Stimulated activated CD8-positive, alpha-beta memory T cell treated with anti-CD3 and anti-CD28 coated beads, Interleukin-15, amount 100 ng/mL, for 1 hour (primary cell): ENCODE measurements around the gene GMNN.

Experiments
- DNase-seq: peaks from one replicate; pipeline ENCODE4 v3.0.0-alpha.2; 2020; ENCODE audit warnings: low read depth

The GMNN gene

DNA sequence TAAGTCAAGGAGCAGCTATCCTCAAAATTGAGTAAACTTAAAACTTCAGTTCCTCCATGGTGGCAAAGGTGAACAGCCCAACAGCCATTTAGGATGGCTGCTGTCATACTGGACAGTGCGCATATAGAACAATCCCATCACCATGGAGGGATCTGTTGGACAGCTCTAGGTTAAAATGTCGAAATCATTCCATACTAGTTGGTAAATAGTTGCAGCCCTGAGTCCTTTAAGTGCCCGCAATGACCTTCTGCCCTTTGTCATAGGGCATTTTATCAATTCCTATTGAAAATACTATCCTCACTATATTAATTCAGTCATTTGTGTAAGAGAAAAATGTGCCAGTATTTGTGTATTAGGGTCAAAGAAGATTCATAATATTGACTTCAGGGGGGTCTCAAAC is 32.8 kb downstream of the GMNN start:
- DNase-seq = no peak

DNA sequence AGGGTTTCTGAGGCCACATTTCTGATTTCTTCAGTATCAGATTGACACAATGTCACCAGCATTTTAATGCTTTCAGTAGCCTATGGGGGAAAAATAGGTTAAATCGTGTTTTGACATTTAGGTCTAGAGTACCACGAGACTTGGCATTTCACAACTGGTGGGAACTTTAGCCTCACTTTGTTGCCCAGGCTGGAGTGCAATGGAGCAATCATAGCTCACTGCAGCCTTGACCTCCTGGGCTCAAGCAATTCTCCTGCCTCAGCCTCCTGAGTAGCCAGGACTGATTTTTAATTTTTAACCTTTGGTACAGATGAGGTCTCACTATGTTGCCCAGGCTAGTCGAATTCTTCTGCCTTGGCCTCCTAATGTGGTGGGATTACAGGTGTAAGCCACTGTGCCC is 35.0 kb downstream of the GMNN start:
- DNase-seq = no peak

DNA sequence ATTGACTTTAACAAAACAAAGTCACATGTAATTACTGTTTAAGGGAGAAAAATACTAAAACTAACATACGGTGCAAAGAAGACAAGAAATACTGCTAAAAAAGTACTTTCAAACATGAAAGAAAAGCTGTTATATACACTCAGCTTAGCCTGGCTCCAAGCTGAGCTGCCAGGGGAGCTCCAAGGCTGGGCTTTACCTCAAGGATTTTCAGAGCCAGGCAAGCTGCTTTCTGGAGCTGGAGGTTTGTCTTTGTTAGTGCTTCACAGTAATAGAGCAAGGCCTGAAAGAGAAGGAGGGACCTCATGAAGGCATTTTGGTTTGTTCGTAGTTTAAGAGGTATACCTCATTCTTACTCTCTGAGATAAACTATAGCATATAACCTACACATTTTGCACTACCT is 43.6 kb downstream of the GMNN start:
- no peak for DNase-seq

DNA sequence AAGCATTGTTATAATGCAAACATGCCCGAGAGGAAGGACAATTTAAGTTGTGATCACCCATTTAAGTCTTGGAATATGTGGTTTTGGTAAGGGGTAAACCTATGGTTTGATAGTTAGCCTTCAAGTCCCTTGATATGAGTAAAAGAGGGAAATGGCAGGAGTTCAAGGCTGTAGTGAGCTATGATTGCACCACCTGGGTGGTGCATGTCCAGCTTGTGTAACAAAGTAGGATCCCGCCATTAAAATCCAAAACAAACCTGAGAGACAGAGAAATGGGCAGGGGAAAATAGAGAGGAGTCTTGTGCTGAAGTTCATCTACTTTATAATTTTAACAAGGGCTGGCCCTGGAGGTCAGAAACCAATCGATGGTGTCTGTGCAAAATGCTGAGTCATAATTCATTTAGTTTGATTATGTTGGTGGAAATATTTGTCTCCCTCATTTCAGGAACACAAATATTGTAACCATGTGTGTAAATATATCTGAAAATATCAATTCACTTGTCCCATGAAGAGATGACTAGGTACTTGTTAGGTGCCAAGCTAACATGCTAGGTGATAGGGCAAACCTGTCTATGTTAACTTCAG is 47.2 kb downstream of the GMNN start:
- no peak for DNase-seq

DNA sequence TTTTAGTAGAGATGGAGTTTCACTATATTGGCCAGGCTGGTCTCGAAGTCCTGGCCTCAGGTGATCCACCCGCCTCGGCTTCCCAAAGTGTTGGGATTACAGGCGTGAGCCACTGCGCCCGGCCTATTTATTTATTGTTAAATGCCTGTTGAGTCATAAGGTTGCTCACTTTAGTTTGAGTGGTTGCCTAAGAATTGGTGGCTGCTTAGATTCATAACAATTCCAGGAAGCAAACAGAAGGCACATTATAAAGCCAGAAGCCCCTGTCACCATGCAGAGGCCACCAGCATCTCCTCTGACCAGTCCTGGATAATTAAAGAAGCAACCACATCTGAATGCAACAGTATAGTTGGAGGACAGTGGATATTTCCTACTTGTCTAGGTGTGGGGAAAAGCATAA is 48.0 kb downstream of the GMNN start:
- no peak for DNase-seq

DNA sequence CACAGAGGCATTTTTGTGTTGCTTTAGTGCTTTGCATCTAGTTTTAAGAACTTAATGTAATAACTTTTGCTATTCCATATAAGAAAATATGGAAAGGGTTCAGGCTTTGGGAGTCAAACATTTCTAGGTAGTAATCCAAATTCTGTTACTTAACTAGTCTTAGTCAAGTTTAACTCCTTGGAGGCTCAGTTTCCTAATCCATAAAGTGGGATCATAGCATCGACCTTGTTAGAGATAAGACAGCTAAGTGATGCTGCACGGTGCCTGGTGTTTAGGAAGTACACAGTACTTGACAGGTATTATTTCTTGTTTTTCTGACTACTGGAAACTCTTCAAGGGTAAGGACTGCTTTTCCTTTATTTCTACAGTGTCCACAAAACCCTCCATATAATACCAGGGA is 48.4 kb downstream of the GMNN start:
- DNase-seq = no peak

DNA sequence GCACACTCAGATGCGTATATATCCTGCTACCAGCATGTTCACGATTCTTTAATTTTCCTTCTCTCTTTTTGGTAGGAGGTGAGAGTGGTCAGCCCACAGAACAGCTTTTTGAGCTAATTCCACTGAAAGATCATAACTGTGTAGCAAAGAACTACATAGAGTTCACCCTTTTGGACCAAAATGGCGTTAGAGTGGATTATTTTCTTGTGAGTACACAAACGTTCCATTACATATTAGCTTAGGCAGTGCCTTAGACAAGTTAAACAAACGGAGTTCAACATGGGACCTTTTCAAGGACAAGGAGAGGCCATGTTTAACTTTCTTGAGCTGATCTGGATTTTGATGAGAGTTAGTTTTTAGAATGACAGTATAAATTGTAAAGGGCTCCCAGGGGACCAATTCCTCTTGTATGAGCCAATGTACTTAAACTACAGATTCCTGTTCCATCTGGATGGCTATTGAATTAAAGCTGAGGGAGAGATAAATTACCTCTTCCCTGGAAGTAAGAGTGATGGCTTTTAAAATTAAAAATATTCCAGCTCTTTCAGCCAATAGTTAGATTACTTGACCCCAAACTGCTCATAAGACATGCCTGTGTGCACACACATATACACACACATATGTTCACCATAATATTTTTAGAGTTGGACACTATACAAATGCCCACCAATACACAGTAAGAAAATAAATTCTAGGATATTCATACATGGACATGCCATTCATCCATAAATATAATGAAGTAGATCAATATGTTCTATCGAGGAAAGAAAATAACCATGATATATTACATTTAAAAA is 49.6 kb downstream of the GMNN start:
- DNase-seq = no peak

DNA sequence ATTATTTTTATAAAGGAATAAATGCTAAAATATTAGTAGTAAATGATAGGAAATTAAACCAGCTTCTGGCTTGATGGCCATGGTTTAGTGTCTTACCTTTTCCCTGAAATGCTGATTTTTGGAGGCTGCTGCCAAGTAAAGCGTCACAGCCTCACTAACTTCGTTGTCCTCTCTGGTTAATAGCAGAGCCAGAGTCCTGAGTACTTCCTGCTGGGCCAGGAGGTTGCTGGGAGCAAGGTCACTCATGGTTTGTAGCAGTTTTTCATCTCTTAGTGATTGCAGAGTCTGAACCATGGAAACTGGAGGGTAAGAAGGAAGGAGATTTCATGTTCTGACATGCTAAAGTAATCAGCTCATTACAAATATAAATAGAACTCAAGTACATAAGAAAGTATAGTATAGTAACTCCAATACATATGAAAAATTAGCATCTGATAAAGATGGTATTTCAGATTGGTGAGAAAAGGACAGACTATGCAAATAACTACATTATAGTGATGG is 50.4 kb downstream of the GMNN start:
- DNase-seq = no peak

DNA sequence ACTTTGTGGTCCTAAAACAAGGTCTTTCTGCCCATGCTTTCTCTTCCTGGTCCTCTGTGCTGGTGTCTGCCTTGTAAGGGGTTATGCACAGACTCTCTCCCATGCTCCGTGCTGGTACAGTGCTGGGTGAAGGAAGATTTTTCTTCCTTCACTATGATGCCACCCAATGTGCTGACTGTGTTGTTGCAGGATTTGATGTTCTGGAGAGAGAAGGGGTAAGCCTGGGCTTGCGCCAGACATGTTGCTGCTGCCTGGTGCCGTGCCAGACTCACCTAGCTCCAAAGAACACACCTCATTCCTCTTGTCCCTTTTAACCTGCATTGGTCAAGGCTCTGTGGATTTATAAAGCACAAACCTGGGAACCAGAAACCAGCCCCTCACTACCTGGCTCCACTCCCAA is 52.4 kb downstream of the GMNN start:
- no peak for DNase-seq

DNA sequence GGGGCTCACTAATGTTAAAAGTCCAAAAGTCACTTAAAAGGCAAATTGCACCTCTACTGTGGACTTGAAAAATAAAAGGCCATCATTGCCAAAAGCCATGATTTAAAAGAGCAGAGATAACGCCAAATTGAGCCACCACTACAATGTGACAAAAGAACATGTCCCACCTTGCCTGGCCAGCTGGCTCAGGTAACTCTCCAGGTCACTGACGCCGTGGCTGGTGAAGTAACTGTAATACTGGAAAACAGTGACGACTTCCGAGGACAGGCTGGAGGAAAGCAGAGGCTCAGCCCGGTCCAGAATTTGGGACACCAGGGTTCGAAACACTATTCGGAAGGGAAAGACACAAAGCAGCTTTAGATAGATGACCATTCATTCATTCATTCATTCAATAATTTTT is 53.2 kb downstream of the GMNN start:
- no peak for DNase-seq

DNA sequence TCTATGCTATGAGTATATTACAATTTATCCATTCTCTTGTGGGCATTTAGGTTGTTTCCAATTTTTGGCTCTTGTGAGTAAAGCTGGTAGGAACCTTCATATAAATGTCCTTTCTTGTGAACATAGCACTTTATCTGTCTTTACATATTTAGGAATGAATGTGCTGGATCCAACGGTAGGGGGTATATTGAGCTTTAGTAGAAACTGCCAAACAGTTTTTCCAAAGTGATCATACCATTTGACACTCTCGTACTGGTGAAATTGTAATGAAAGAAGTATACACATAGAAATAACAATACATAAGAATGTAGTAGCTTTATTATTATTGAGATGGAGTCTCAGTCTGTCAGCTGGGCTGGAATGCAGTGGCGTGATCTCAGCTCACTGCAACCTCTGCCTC is 54.9 kb downstream of the GMNN start:
- DNase-seq = no peak

DNA sequence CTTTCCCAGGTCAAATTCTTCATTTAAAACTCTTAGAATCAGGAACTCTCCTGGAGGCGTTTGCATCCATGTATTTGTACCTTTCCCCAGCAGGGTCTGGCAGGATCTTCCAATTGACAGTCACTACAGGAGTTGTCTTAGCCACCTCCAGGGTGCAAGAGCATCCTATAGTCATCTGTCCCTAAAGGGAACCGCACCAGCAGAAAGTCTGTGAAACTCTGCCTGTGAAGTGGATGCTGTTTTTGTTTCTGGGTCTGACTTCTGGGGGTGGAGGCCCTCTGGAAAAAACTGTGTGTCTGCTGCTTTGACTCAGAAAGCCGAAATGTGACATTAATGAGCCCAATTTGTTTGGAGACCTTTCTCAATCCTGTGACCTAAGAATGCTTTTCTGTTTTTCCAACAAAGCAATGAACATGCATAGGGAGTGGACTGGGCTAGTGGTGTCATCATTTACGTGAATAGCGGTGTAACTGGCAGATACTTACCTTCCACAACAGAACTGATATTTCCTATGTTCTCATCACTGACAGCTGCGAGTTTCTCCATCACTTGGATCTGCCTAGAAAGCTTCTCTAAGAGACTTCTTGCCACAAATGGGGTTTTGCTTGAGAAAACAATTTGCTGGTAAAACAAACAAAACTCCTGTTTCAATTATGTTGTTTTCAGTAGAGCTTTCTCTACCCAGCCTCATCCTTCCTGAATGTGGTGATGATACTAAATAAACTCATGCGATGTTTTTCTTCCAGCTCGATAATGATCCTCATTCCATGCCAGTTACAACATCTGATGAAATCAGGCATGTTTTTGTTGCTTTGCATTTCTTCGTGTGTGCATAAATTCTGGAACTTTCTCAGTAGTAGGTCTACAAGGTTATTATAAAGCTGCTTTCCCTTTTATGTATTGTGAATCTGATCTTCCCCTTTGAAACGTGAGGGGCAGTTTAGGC is 57.3 kb downstream of the GMNN start:
- no peak for DNase-seq

DNA sequence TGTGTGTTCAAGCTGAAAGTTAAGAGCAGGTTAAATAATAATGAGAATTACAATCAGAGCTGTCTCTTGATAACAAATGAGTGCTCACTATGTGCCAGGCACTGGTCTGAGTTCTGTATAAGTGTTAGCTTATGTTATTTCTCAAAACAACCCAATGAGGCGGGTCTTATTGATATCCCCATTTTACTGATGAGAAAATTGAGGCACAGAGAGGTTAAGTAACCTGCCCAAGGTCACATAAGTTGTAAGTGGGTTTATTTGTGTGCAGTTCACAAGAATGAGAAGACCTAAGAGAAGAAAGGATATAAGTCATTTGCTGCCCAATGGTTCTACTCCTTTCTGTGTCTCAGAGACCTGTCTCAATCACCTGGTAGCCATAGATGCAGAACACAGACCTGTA is 58.1 kb downstream of the GMNN start:
- no peak for DNase-seq

DNA sequence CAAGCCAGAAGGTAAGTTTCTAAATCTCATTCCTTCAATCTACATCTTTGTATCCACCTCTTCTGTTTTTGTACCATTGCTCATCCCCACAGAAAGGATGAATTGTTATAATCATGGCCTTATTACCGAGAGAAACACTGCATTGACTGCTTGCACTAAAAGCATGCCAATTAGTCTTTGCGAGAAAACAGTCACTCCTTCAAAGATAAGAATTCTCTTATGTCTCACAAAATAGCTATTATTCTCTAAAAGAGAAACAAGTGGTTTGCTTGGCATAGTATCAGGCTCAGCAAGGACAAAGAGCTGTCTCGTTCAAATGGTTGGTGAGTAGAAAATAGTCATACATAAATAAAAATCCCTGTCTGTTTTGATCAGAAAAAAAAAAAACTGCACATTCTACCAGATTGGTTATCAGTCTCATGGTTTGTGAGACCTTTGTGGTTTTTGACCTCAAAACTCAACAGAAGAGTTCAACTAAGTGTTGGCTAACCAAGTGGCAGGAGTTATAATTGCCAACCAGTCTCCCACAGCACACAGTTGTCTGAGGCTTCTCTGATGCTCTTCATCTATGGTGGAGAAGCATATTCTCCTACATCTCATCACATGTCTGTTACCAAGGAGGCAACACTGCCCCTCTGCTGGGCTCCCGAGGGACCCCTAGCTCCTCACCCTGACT is 59.1 kb downstream of the GMNN start:
- no peak for DNase-seq
